ENCODE measurements around the gene STK32B.

- TF ChIP-seq EGR1 (IDR thresholded peaks at IDR 0.05) (no peak), MAX (IDR thresholded peaks at IDR 0.05) (no peak), EP300 (IDR thresholded peaks at IDR 0.05; ENCODE audit: borderline replicate concordance) (no peak), CREB1 (IDR thresholded peaks at IDR 0.05; ENCODE audit: low read depth) (no peak)
Measured at GRCh38 chr4:5393911-5394513, 342.7 kb downstream of the STK32B start.

All from Ishikawa (cell line).